HepG2 (cell line): Measurements from ENCODE around the gene AUP1. TPM values are rescaled to one million over a fixed set of nuclear protein-coding genes. Genes with fewer than 3 reads are reported as not detected.

ENCODE experiments used
- ATF1 ChIP-seq: IDR thresholded peaks from 2 replicates; pipeline ENCODE4 v1.6.1; 2016; ENCODE audit warnings: mild to moderate bottlenecking, control low read depth
- BCL3 ChIP-seq: sonication (generic); formaldehyde crosslinking; IDR thresholded peaks from 2 replicates; pipeline ENCODE4 v1.5.1; 2020; ENCODE audit warnings: mild to moderate bottlenecking, missing genetic modification reagents, moderate library complexity
- CREB1 ChIP-seq, 2 experiments: fragments of 450-650 bp in 1 of 2; IDR thresholded peaks; 2 replicates each; pipeline ENCODE4 v1.6.1; 2016 to 2017; ENCODE audit warnings: control low read depth in 1 of 2, mild to moderate bottlenecking in 1 of 2, missing compliant biosample characterization in 1 of 2, missing genetic modification characterization in 1 of 2
- ELF1 ChIP-seq: sonication (generic); formaldehyde crosslinking; IDR thresholded peaks from 2 replicates; pipeline ENCODE4 v1.4.0; 2020; ENCODE audit warnings: missing genetic modification reagents
- FOXK2 ChIP-seq: fragments of 450-650 bp; IDR thresholded peaks from 2 replicates; pipeline ENCODE4 v1.6.1; 2016
- LRRFIP1 ChIP-seq: sonication (generic); formaldehyde crosslinking; conservative IDR thresholded peaks from 2 replicates; pipeline ENCODE4 v1.4.0; 2020; ENCODE audit warnings: missing genetic modification reagents
- MEF2D ChIP-seq: sonication (generic); formaldehyde crosslinking; IDR thresholded peaks from 2 replicates; pipeline ENCODE4 v1.5.1; 2020; ENCODE audit warnings: mild to moderate bottlenecking, missing genetic modification reagents
- MXD1 ChIP-seq: sonication (generic); formaldehyde crosslinking; IDR thresholded peaks from 2 replicates; pipeline ENCODE4 v1.4.0; 2020; ENCODE audit warnings: mild to moderate bottlenecking, missing genetic modification reagents
- NR2F1 ChIP-seq, 2 experiments: fragments of 450-650 bp in 1 of 2; formaldehyde crosslinking in 1 of 2; IDR thresholded peaks; 2 replicates each; pipeline versions ENCODE4 v1.5.0 to v1.6.1; 2016 to 2020; ENCODE audit warnings: mild to moderate bottlenecking in 1 of 2, missing compliant biosample characterization in 1 of 2, missing genetic modification reagents in 1 of 2, moderate library complexity in 1 of 2
- NR2F6 ChIP-seq, 2 experiments: IDR thresholded peaks; 2 replicates each; pipeline ENCODE4 v1.6.1; 2016; ENCODE audit warnings: antibody characterized with exemption in 1 of 2, mild to moderate bottlenecking in 1 of 2
- PATZ1 ChIP-seq: sonication (generic); formaldehyde crosslinking; IDR thresholded peaks from 2 replicates; pipeline ENCODE4 v1.4.0; 2020; ENCODE audit warnings: missing genetic modification reagents
- POGZ ChIP-seq: sonication (generic); formaldehyde crosslinking; IDR thresholded peaks from 2 replicates; pipeline ENCODE4 v1.4.0; 2020; ENCODE audit warnings: mild to moderate bottlenecking, missing genetic modification reagents
- STAT5B ChIP-seq: sonication (generic); formaldehyde crosslinking; IDR thresholded peaks from 2 replicates; pipeline ENCODE4 v1.4.0; 2020; ENCODE audit warnings: missing genetic modification reagents
- ZBTB43 ChIP-seq: sonication (generic); formaldehyde crosslinking; conservative IDR thresholded peaks from 2 replicates; pipeline ENCODE4 v1.4.0; 2020; ENCODE audit warnings: missing genetic modification reagents
- ZNF256 ChIP-seq: sonication (generic); formaldehyde crosslinking; conservative IDR thresholded peaks from 2 replicates; pipeline ENCODE4 v1.4.0; 2020; ENCODE audit warnings: missing genetic modification reagents
- ZNF687 ChIP-seq: sonication (generic); formaldehyde crosslinking; IDR thresholded peaks from 2 replicates; pipeline ENCODE4 v1.5.1; 2020; ENCODE audit warnings: mild to moderate bottlenecking, missing genetic modification reagents, moderate library complexity
- polyA plus RNA-seq, 8 experiments: library from polyadenylated mRNA; depleted of rRNA in 3 of 8; stranded (reverse) in 7 of 8; unstranded in 1 of 8; fragments of >200 nt; fragmentation: Illumina TruSeq in 4 of 8; extraction: Trizol in 4 of 8; gene quantifications; 2 replicates each; pipeline versions ENCODE4 v1.2.1 to v1.2.3, GENCODE V29; 2011 to 2016; ENCODE audit warnings: low read depth in 4 of 8, missing spikeins in 1 of 8, mixed read lengths in 1 of 8; ENCODE audit not compliant: insufficient read depth in 1 of 8
- total RNA-seq, 5 experiments: library from RNA; depleted of rRNA; stranded (reverse); fragments of >200 nt; fragmentation: Illumina TruSeq; extraction: Trizol; gene quantifications; 2 replicates each; pipeline ENCODE4 v1.2.3, GENCODE V29; 2016; ENCODE audit warnings: low read depth in 1 of 5

AUP1 gene
- total and polyA plus RNA-seq, 2 of the 13 experiments (the other 11 are each of a cell fraction or from before 2014, with no cell fraction given), result 174 to 267 TPM

GRCh38 chr2:74552914-74553811, 23.7 kb upstream of the AUP1 start (continued):
- TF ChIP-seq ATF1 (CRISPR knock-in tag) (no peak), STAT5B (CRISPR knock-in tag) (no peak), FOXK2 (0 out of 2 replicates have a peak, but pooled peaks have one; percentile 9), PATZ1 (CRISPR knock-in tag) (peak; percentile 47), POGZ (CRISPR knock-in tag) (0 out of 2 replicates have a peak, but pooled peaks have one; percentile 13), CREB1 (IDR thresholded peaks at IDR 0.05) (no peak), CREB1 (CRISPR knock-in tag; IDR thresholded peaks at IDR 0.05) (no peak), NR2F1 (CRISPR knock-in tag; IDR thresholded peaks at IDR 0.05) (peak in 1 of 2 experiments; percentile 45; a peak in 1 of 4 replicates), MXD1 (CRISPR knock-in tag) (no peak), BCL3 (CRISPR knock-in tag) (peak; percentile 72; the same call in 1 of the 2 replicates), ZBTB43 (CRISPR knock-in tag) (no peak), ZNF256 (CRISPR knock-in tag) (no peak), ELF1 (CRISPR knock-in tag) (no peak), NR2F6 (IDR thresholded peaks at IDR 0.05) (peak; percentile 47; the same call in 1 of the 2 replicates), NR2F6 (CRISPR knock-in tag; IDR thresholded peaks at IDR 0.05) (peak; percentile 76), ZNF687 (CRISPR knock-in tag) (peak; percentile 49), MEF2D (CRISPR knock-in tag) (no peak), LRRFIP1 (CRISPR knock-in tag) (no peak)
